Measurements from ENCODE around the gene NKAIN2.

NKAIN2 gene

DNA sequence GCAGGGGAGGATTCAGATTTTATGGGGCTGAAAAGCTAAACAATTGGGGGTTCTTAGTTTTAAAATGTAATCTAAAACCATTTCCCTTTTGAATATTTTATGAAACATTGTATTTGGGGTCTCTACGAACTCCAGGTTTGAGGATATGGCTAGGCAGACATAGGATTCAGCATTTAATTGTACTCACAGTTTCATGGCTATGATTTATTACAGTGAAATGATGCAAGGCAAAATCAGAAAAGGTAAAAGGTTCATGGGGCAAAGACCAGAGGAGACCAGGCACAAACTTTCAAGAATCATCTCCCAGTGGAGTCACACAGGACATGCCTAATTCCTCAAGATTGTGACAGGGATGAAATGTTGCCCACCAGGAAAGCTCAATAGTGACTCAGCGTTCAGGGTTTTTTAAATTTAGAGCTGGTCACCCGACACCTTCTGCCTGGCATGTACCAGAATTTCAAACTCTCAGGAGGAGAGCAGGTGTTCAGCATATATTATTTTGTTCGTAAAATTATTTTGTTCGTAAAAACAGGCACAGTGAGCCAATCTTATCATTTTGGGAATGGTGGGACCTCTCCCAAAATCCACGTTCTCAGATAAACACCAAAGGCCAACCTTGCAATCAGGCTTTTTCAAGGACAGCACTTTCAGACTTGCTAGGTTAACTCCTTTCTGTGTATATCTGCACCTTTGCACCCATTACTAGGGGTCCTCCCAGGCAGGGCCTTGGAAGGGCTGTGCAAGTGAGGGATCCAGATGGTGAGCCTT, 270.3 kb downstream of the NKAIN2 start:
- no peaks in the 10 kb centered on the region for H3K27me3 ChIP-seq (ENCODE audit: insufficient read depth, low read length)
- no peaks in the 10 kb centered on the region for H3K79me2 ChIP-seq (ENCODE audit: control insufficient read depth, insufficient read depth, low read length, unreplicated experiment)
- H3K36me3 ChIP-seq (ENCODE audit: insufficient read depth, low read length), result no peaks in the 10 kb centered on the region
- no peaks in the 10 kb centered on the region for H3K4me1 ChIP-seq (ENCODE audit: control insufficient read depth, insufficient read depth, low read length, unreplicated experiment)
- H3K4me3 ChIP-seq (ENCODE audit: low read depth, low read length), result no peak overlapping the region
- no peak overlapping the region for H2AFZ ChIP-seq (ENCODE audit: low read length, unreplicated experiment)
- no peak overlapping the region for H3K27ac ChIP-seq (ENCODE audit: low read depth, low read length)

DNA sequence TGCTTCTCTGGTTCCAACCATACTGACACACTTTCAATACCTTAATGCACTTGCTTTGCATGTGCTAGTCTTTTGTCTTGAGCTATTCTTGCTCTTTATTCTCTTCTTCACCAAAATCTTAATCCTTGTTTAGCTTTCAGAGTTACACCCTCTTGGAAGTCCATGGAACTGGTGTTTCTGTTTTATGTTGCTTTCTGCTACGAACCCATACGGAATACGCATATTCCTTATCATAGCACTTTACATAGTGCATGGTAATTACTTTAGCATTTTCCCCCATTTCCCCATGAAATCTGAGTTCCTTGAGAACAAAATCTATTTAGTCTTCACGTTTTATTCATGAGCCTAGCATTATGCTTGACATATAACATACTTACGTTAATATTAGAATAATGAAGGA, 270.9 kb downstream of the NKAIN2 start:
- H3K4me1 ChIP-seq (ENCODE audit: control insufficient read depth, insufficient read depth, low read length, unreplicated experiment), result no peaks in the 10 kb centered on the region
- no peak overlapping the region for H3K4me3 ChIP-seq (ENCODE audit: low read depth, low read length)
- no peak overlapping the region for H2AFZ ChIP-seq (ENCODE audit: low read length, unreplicated experiment)
- no peaks in the 10 kb centered on the region for H3K79me2 ChIP-seq (ENCODE audit: control insufficient read depth, insufficient read depth, low read length, unreplicated experiment)
- H3K27ac ChIP-seq (ENCODE audit: low read depth, low read length), result no peak overlapping the region
- H3K27me3 ChIP-seq (ENCODE audit: insufficient read depth, low read length), result no peaks in the 10 kb centered on the region
- no peaks in the 10 kb centered on the region for H3K36me3 ChIP-seq (ENCODE audit: insufficient read depth, low read length)

DNA sequence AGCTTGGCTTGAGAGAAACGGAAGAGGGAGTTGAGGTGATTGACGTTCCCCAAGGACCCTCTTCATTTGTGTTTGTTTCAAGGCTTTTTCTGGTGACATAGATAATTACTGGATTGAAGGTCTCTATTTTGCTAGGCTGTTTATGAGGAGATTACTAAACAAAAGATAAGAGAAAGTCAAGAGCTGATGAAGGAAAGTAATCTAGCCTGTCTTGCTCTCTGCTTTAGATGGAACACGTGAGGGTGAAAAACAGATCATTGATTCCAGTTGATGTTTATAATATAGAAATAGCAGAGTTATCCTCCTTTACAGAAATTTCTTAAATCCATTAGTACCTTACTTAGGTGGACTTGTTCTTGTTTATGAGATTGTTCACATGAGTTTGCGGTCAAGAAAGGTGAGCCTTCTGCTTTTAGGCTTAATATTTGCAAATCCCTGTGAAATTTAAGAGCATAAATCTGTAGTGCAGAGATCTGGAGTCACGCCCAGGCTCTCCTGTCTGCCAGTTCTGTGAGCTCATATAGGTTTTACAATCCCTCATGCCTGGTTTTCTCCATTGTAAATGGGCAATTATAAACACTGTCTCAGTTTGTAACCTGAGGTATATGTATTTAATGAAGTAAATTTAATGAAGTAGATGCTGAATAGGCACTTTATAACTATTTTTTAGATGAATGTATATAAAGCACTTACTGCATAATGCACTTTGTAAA, 272.8 kb downstream of the NKAIN2 start:
- H3K27me3 ChIP-seq (ENCODE audit: insufficient read depth, low read length), result no peaks in the 10 kb centered on the region
- no peaks in the 10 kb centered on the region for H3K4me1 ChIP-seq (ENCODE audit: control insufficient read depth, insufficient read depth, low read length, unreplicated experiment)
- H3K27ac ChIP-seq (ENCODE audit: low read depth, low read length), result no peak overlapping the region

DNA sequence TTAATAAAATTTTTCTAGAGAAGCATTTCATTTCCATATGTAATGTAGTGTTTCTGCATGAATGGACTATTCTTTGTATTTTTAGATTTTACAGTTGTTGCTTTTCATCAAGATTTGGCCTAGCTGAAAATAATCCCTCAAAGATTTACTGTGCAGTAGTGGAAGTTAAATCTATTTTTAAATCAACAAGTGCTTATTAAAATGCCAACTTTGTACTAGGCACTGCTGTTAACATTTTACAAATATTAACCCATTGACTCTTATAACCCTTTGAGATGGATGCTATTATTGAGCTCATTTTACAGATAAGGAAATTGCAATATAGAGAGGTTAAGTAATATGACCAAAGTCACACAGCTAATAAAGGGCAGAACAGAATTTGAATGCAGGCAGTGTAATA, 274.5 kb downstream of the NKAIN2 start:
- H3K4me1 ChIP-seq (ENCODE audit: control insufficient read depth, insufficient read depth, low read length, unreplicated experiment), result no peaks in the 10 kb centered on the region
- no peaks in the 10 kb centered on the region for H3K27me3 ChIP-seq (ENCODE audit: insufficient read depth, low read length)
- H3K36me3 ChIP-seq (ENCODE audit: insufficient read depth, low read length), result no peaks in the 10 kb centered on the region
- H3K79me2 ChIP-seq (ENCODE audit: control insufficient read depth, insufficient read depth, low read length, unreplicated experiment), result no peaks in the 10 kb centered on the region
- no peak overlapping the region for H3K4me3 ChIP-seq (ENCODE audit: low read depth, low read length)
- no peak overlapping the region for H2AFZ ChIP-seq (ENCODE audit: low read length, unreplicated experiment)
- H3K27ac ChIP-seq (ENCODE audit: low read depth, low read length), result no peak overlapping the region

More for the DNA sequence above, 272.8 kb downstream of the NKAIN2 start:
- no peak overlapping the region for H2AFZ ChIP-seq (ENCODE audit: low read length, unreplicated experiment)
- H3K36me3 ChIP-seq (ENCODE audit: insufficient read depth, low read length), result no peaks in the 10 kb centered on the region
- no peaks in the 10 kb centered on the region for H3K79me2 ChIP-seq (ENCODE audit: control insufficient read depth, insufficient read depth, low read length, unreplicated experiment)
- no peak overlapping the region for H3K4me3 ChIP-seq (ENCODE audit: low read depth, low read length)

DNA sequence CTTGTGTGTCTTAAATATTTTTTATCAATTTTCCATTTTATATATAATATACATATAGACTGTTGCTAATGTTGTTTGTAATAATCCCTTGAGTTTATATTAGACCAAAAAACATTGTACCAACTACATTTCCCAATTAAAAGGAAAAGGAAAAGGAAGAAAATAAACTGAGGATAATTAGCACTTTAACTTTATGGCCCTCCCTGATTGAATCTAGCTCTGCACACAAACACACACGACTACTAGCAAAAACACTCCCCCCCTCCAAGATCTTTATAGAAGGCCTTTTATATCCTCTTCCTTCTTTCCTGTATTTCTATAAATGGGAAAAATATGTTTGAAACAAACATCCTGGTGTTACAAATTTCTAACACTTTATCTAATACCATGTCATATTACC, 276.8 kb downstream of the NKAIN2 start:
- no peak overlapping the region for H2AFZ ChIP-seq (ENCODE audit: low read length, unreplicated experiment)
- H3K4me3 ChIP-seq (ENCODE audit: low read depth, low read length), result no peak overlapping the region
- H3K27me3 ChIP-seq (ENCODE audit: insufficient read depth, low read length), result no peaks in the 10 kb centered on the region
- H3K79me2 ChIP-seq (ENCODE audit: control insufficient read depth, insufficient read depth, low read length, unreplicated experiment), result no peaks in the 10 kb centered on the region
- no peak overlapping the region for H3K27ac ChIP-seq (ENCODE audit: low read depth, low read length)
- H3K36me3 ChIP-seq (ENCODE audit: insufficient read depth, low read length), result no peaks in the 10 kb centered on the region
- H3K4me1 ChIP-seq (ENCODE audit: control insufficient read depth, insufficient read depth, low read length, unreplicated experiment), result no peaks in the 10 kb centered on the region

DNA sequence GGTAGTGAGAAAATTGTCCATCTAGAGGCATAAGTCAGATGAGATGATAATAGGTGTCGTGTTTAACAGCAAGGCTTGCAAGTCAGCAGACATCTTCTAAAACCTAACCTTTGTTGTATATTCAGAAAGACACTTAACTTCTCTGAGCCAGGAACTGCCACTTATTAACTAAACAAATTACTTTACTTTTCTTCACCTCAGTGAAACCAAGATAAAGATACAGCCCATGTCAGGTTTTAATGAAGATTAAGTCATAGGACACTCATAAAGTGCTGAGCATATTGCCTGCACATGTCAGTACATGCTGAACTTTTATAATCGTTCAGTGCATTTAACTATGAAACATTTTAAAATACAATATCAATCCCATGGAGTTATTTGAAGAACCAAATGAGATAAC, 286.8 kb downstream of the NKAIN2 start:
- H3K4me1 ChIP-seq (ENCODE audit: control insufficient read depth, insufficient read depth, low read length, unreplicated experiment), result no peaks in the 10 kb centered on the region
- no peaks in the 10 kb centered on the region for H3K36me3 ChIP-seq (ENCODE audit: insufficient read depth, low read length)
- no peaks in the 10 kb centered on the region for H3K79me2 ChIP-seq (ENCODE audit: control insufficient read depth, insufficient read depth, low read length, unreplicated experiment)
- H3K27me3 ChIP-seq (ENCODE audit: insufficient read depth, low read length), result no peaks in the 10 kb centered on the region
- H3K27ac ChIP-seq (ENCODE audit: low read depth, low read length), result no peak overlapping the region
- no peak overlapping the region for H3K4me3 ChIP-seq (ENCODE audit: low read depth, low read length)
- no peak overlapping the region for H2AFZ ChIP-seq (ENCODE audit: low read length, unreplicated experiment)

DNA sequence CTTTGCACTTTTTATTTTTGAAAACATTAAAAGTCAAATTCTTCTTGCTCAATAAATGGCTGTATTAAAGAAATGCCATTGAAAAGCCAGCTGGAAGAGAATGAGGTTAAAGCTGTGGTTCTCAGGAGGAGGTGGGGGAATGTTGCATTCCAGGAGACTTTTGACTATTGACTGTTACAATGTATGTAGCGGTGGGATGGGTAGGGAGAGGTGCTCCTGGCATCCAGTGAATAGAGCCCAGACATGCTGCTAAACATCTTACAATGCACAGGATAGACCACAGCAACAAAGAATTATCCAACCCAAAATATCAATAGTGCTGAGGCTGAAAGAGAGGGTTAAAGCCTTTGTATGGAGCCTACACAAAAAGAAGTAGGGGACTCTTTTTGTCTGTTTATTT, 295.9 kb downstream of the NKAIN2 start:
- Histone ChIP-seq H3K27ac (ENCODE audit: low read depth, low read length) (no peak overlapping the region), H3K36me3 (ENCODE audit: insufficient read depth, low read length) (no peaks in the 10 kb centered on the region), H3K79me2 (ENCODE audit: control insufficient read depth, insufficient read depth, low read length, unreplicated experiment) (no peaks in the 10 kb centered on the region), H3K27me3 (ENCODE audit: insufficient read depth, low read length) (no peaks in the 10 kb centered on the region), H2AFZ (ENCODE audit: low read length, unreplicated experiment) (no peak overlapping the region), H3K4me1 (ENCODE audit: control insufficient read depth, insufficient read depth, low read length, unreplicated experiment) (no peaks in the 10 kb centered on the region), H3K4me3 (ENCODE audit: low read depth, low read length) (no peak overlapping the region)

DNA sequence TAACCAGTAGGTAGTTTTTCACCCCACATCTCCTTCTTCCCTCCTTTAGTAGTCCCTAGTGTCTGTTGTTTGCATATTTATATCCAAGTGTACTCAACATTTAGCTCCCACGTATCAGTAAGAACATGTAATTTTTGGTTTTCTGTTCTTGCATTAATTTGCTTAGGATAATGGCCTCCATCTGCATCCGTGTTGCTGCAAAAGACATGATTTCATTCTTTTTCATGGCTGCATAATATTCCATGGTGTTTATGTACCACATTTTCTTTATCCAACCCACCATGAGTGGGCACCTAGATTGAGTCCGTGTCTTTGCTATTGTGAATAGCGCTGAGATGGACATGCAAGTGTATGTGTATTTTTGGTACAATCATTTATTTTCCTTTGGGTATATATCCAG, 306.8 kb downstream of the NKAIN2 start:
- no peaks in the 10 kb centered on the region for H3K79me2 ChIP-seq (ENCODE audit: control insufficient read depth, insufficient read depth, low read length, unreplicated experiment)
- H3K4me1 ChIP-seq (ENCODE audit: control insufficient read depth, insufficient read depth, low read length, unreplicated experiment), result no peaks in the 10 kb centered on the region
- no peak overlapping the region for H3K27ac ChIP-seq (ENCODE audit: low read depth, low read length)
- H3K4me3 ChIP-seq (ENCODE audit: low read depth, low read length), result no peak overlapping the region
- no peaks in the 10 kb centered on the region for H3K27me3 ChIP-seq (ENCODE audit: insufficient read depth, low read length)
- H3K36me3 ChIP-seq (ENCODE audit: insufficient read depth, low read length), result no peaks in the 10 kb centered on the region
- H2AFZ ChIP-seq (ENCODE audit: low read length, unreplicated experiment), result no peak overlapping the region

DNA sequence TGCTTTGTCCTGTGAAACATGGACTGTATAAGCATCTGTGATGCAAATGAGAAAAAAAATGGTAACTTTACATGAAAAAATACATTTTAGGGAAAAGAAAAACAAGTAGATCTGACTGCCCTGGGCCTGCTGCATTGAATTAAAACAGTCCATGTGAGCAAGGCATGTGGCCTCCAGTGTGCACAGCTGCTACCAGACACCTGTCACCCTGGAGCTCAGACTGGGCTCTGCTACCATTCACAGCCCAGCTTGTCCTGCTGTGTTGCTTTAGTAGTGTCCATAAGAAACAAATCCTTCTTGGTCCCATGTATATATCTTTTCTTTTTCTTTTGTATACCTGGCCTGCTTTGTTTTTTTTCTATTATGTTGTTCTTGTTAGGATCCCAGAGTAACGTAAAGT, 315.9 kb downstream of the NKAIN2 start:
- no peak overlapping the region for H2AFZ ChIP-seq (ENCODE audit: low read length, unreplicated experiment)
- H3K27me3 ChIP-seq (ENCODE audit: insufficient read depth, low read length), result no peaks in the 10 kb centered on the region
- H3K4me1 ChIP-seq (ENCODE audit: control insufficient read depth, insufficient read depth, low read length, unreplicated experiment), result no peaks in the 10 kb centered on the region
- no peaks in the 10 kb centered on the region for H3K36me3 ChIP-seq (ENCODE audit: insufficient read depth, low read length)
- H3K4me3 ChIP-seq (ENCODE audit: low read depth, low read length), result no peak overlapping the region
- H3K27ac ChIP-seq (ENCODE audit: low read depth, low read length), result no peak overlapping the region
- no peaks in the 10 kb centered on the region for H3K79me2 ChIP-seq (ENCODE audit: control insufficient read depth, insufficient read depth, low read length, unreplicated experiment)

DNA sequence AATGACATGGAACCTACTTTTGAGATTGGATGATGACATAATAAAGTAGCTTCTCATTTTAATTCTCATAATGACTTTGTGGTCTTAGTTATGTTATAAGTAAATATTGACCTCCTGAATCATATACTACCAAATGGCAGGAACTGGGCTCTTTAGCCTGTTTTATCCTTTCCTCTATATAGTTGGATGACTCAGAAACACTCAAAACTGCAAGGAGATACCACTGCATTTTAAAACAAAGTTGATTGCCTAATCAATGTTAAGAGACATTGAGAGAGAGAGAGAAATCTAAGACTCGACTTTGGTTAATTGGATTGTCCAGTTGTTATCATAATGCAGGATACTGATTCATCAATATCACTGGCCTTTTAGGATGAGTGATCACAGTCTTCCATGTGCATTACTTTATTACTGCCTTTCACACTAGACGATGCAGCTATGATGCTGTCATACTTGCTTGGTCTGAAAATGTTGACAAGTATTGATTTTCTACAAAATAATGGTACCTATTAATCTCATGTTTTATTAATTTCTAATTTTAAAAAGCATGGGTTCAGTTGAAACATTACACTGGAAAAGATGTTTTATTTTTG, 320.0 kb downstream of the NKAIN2 start:
- no peak overlapping the region for H2AFZ ChIP-seq (ENCODE audit: low read length, unreplicated experiment)
- no peaks in the 10 kb centered on the region for H3K27me3 ChIP-seq (ENCODE audit: insufficient read depth, low read length)
- H3K36me3 ChIP-seq (ENCODE audit: insufficient read depth, low read length), result no peaks in the 10 kb centered on the region
- no peak overlapping the region for H3K4me3 ChIP-seq (ENCODE audit: low read depth, low read length)
- no peak overlapping the region for H3K27ac ChIP-seq (ENCODE audit: low read depth, low read length)
- no peaks in the 10 kb centered on the region for H3K4me1 ChIP-seq (ENCODE audit: control insufficient read depth, insufficient read depth, low read length, unreplicated experiment)
- no peaks in the 10 kb centered on the region for H3K79me2 ChIP-seq (ENCODE audit: control insufficient read depth, insufficient read depth, low read length, unreplicated experiment)

DNA sequence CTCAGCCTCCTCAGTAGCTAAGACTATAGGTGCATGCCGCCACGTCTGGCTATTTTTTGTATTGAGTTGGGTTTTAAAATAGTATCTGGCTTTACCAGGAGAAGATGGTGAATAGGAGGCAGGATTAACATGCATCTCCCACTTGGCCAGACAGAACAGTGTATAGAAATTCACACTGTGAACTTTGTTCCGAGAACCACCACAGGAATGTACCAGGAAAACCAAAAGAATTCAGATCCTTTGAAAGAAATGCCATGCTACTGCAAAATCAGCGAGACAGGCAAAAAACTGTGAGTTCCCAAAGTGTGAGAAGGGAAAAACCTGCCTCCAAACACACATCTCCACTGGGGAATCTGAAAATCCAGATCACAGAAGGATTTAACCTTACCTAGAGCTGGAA, 327.6 kb downstream of the NKAIN2 start:
- Histone ChIP-seq H3K36me3 (ENCODE audit: insufficient read depth, low read length) (no peaks in the 10 kb centered on the region), H3K27me3 (ENCODE audit: insufficient read depth, low read length) (no peaks in the 10 kb centered on the region), H3K79me2 (ENCODE audit: control insufficient read depth, insufficient read depth, low read length, unreplicated experiment) (no peaks in the 10 kb centered on the region), H3K4me3 (ENCODE audit: low read depth, low read length) (no peak overlapping the region), H3K4me1 (ENCODE audit: control insufficient read depth, insufficient read depth, low read length, unreplicated experiment) (peaks cover 4% of the 10 kb centered on the region), H2AFZ (ENCODE audit: low read length, unreplicated experiment) (no peak overlapping the region), H3K27ac (ENCODE audit: low read depth, low read length) (no peak overlapping the region)

Data from ACC112 (cell line).